IgD-negative memory B cell (primary cell): ENCODE results near the gene ASCL1. TPM values are rescaled to one million over a fixed set of nuclear protein-coding genes. Genes with fewer than 3 reads are reported as not detected.

Experiments used
- H3K27ac Mint-ChIP-seq, 3 donors: one replicate each; pipeline ENCODE4 v1.8.0; 2020 to 2022; ENCODE audit warnings: mild to moderate bottlenecking in 3 of 3, mixed read lengths in 3 of 3, moderate library complexity in 1 of 3
- H3K27me3 Mint-ChIP-seq: one replicate; pipeline ENCODE4 v1.8.0; 2021; ENCODE audit warnings: mixed read lengths
- H3K36me3 Mint-ChIP-seq: one replicate; pipeline ENCODE4 v1.8.0; 2020; ENCODE audit warnings: mild to moderate bottlenecking, mixed read lengths
- H3K4me1 Mint-ChIP-seq, 3 donors: one replicate each; pipeline ENCODE4 v1.8.0; 2020 to 2022; ENCODE audit warnings: mixed read lengths in 3 of 3, mild to moderate bottlenecking in 1 of 3
- H3K4me3 Mint-ChIP-seq, 4 donors: one replicate each; pipeline ENCODE4 v1.8.0; 2020 to 2022; ENCODE audit warnings: mild to moderate bottlenecking in 4 of 4, mixed read lengths in 4 of 4, moderate library complexity in 3 of 4
- H3K9me3 Mint-ChIP-seq, 3 donors: one replicate each; pipeline ENCODE4 v1.8.0; 2020 to 2021; ENCODE audit warnings: mixed read lengths in 3 of 3, mild to moderate bottlenecking in 1 of 3
- polyA plus RNA-seq: library from polyadenylated mRNA; unstranded; fragments of 300-500 nt; fragmentation: Illumina TruSeq; gene quantifications from one replicate; pipeline ENCODE4 v1.2.3, GENCODE V29; 2021

Gene ASCL1
- polyA plus RNA-seq, result not detected

DNA sequence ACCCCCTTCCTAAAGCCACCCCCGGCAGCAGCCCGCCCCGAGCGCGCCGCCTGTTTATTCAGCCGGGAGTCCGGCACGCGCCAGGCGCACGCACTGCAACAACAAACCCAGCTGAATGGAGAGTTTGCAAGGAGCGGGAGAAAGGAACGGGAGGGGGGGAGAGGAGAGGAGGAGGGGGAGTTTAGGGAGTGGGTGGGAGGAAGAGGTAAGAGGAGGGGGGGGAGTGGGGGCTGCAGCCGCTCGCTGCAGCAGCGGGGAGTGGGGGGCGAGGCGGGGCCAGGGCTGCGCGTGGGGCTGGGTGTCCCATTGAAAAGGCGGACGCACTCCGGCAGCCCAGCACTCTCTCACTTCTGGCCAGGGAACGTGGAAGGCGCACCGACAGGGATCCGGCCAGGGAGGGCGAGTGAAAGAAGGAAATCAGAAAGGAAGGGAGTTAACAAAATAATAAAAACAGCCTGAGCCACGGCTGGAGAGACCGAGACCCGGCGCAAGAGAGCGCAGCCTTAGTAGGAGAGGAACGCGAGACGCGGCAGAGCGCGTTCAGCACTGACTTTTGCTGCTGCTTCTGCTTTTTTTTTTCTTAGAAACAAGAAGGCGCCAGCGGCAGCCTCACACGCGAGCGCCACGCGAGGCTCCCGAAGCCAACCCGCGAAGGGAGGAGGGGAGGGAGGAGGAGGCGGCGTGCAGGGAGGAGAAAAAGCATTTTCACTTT is at the start of gene ASCL1:
ASCL1 (plus strand) TSS at position 336 of the 712 bp plus-strand sequence. CDS start 571 bp downstream, outside the sequence.
- peaks cover 15 to 24% (median 18%) of the 10 kb centered on the region in 3 donors for H3K4me1 Mint-ChIP-seq
- peak within 1 kb of the TSS in 2 of 3 donors; percentile 14 to 84 for H3K27ac Mint-ChIP-seq
- peak within 1 kb of the TSS; percentile 82 to 94 (median 92) for H3K4me3 Mint-ChIP-seq
- H3K9me3 Mint-ChIP-seq, result peaks cover 0 to 4% (median 2%) of the 10 kb centered on the region in 3 donors
- peaks cover 1% of the 10 kb centered on the region for H3K36me3 Mint-ChIP-seq
- peaks cover 68% of the 10 kb centered on the region for H3K27me3 Mint-ChIP-seq

DNA sequence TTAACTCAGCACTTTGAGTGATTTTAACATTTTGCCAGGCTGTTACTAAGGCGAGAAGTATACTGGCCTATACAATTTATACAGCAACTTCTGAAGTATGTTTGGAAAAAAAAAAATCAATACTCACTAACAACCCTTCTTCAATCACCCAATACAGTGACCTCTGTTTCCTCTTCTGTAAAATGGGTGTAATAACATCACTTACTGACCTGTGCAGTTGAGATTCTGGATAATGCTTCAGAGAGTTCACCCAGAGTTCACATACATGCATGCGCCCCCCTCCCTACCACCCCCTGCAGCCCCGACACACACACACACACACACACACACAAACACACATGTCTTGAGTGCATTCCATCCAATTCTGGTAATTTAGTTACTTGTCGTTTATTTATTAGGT is 49.6 kb upstream of the ASCL1 start:
- H3K27ac Mint-ChIP-seq, result no peak overlapping the region
- H3K4me1 Mint-ChIP-seq, result peaks cover 0 to 10% (median 3%) of the 10 kb centered on the region in 3 donors
- H3K36me3 Mint-ChIP-seq, result no peaks in the 10 kb centered on the region
- peaks cover 2% of the 10 kb centered on the region for H3K27me3 Mint-ChIP-seq
- no peaks in the 10 kb centered on the region for H3K9me3 Mint-ChIP-seq
- H3K4me3 Mint-ChIP-seq, result no peak overlapping the region

DNA sequence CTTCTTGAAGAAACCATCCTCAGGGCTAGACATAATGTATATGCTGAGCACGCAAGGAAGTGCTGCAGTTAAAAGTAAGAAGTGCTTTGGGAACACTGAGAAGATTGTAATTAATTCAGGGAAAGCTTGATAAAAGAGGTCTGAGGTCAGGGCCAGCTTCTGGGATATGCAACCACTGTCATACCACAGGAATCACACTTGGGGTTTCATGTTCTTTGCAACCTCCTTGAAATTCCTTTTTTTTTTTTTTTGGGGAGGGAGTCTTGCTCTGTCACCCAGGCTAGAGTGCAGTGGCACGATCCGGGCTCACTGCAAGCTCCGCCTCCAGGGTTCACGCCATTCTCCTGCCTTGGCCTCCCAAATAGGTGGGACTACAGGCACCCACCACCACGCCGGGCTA is 47.3 kb upstream of the ASCL1 start:
- no peaks in the 10 kb centered on the region for H3K36me3 Mint-ChIP-seq
- H3K27me3 Mint-ChIP-seq, result peaks cover 3% of the 10 kb centered on the region
- no peak overlapping the region for H3K27ac Mint-ChIP-seq
- no peaks in the 10 kb centered on the region for H3K9me3 Mint-ChIP-seq
- peaks cover 0 to 2% (median 0%) of the 10 kb centered on the region in 3 donors for H3K4me1 Mint-ChIP-seq
- no peak overlapping the region for H3K4me3 Mint-ChIP-seq

DNA sequence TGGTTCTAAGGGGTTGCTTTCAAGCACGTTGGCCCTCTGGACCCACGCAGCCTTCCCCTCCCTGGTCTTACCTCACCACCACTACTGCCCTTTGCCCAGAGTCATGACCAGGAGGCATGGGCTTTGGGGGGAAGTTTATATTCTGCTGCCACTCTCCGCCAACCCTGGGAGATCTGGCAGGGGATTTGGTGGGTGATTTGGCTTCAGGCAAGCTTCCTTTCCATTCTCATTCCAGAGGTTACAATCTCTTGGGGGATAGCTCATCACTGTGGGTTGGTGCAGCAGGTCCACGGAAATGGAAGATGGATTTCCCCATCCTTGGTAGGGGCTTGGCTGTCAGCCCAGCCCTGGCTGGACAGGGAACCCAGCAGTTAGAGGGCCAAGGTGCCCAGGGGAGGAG is 46.7 kb upstream of the ASCL1 start:
- H3K4me3 Mint-ChIP-seq, result no peak overlapping the region
- H3K27me3 Mint-ChIP-seq, result peaks cover 3% of the 10 kb centered on the region
- no peak overlapping the region for H3K27ac Mint-ChIP-seq
- H3K9me3 Mint-ChIP-seq, result no peaks in the 10 kb centered on the region
- H3K4me1 Mint-ChIP-seq, result peaks cover 0 to 2% (median 0%) of the 10 kb centered on the region in 3 donors
- H3K36me3 Mint-ChIP-seq, result no peaks in the 10 kb centered on the region

DNA sequence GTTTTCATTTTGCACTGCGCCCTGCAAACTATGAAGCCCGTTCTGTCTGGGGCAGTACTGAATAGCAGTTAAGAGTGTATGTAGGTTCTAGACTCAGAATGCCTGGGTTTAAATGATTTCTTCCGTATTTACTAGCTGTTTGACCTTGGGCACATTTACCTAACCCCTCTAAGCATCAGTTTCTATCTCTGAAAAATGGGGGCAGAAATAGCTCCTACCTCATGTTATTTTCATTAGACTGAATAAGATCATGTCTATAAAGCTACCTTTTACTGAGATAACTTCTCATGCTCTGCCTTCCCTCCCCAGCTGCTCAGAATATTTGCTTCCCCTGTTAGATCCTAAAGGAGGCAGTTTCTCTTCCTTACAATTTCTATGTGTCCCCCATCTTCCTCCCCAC is 46.2 kb upstream of the ASCL1 start:
- H3K27ac Mint-ChIP-seq, result no peak overlapping the region
- H3K36me3 Mint-ChIP-seq, result no peaks in the 10 kb centered on the region
- peaks cover 3% of the 10 kb centered on the region for H3K27me3 Mint-ChIP-seq
- no peak overlapping the region for H3K4me3 Mint-ChIP-seq
- H3K4me1 Mint-ChIP-seq, result peaks cover 0 to 2% (median 0%) of the 10 kb centered on the region in 3 donors
- H3K9me3 Mint-ChIP-seq, result no peaks in the 10 kb centered on the region

DNA sequence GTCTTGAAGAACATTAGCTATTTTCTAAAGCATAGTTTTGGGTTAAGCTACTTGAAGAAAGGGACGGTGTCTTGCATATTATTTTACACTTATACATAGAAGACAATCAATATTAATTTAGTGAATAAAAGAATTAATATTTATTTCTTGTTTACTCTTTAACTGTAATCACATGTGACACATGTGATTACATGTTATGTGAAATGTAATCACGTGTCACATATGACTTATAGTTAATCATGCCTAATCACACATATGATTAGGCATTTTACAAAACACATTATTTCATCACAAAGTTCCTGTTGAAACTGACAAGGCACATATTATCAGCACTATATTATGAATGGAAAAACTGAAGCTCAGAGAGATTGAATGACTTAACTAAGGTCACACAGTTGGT is 45.2 kb upstream of the ASCL1 start:
- no peaks in the 10 kb centered on the region for H3K9me3 Mint-ChIP-seq
- H3K4me1 Mint-ChIP-seq, result peaks cover 0 to 3% (median 2%) of the 10 kb centered on the region in 3 donors
- no peak overlapping the region for H3K27ac Mint-ChIP-seq
- peaks cover 6% of the 10 kb centered on the region for H3K27me3 Mint-ChIP-seq
- no peaks in the 10 kb centered on the region for H3K36me3 Mint-ChIP-seq
- no peak overlapping the region for H3K4me3 Mint-ChIP-seq

DNA sequence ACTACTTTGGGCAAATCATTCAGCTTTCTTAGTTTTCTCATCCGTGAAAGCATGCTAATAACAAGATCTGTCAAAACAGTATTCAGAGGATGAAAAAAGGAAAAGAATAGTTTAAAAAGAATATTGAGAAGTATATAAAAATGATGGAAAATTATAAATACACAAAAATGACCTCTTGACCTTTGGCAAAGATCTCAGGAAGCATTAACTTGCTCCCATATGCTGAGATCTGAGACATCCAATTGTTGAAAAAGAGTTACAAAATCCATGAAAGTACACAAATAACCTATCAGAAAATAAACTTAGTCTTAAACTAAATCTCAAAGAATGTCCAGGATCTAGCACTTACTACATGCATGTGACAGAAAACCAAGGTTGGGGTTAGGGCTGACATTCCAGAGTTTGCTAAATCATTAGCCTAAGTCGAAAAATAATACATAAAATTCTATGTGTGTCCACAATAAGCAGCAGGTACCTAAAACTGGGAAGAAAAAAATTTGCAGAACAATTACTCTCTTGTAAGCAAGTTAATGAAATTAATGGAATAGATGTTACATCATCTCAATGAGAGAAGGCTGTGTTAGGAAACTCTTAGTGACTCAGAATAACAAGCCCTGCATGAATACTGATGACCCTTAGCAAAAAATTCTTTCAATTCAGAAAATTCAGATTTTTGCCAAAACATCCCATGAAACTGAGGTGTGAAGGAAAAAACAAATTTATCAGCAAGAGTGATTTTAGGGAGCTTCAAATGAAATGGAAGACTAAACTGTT is 43.8 kb upstream of the ASCL1 start:
- no peaks in the 10 kb centered on the region for H3K36me3 Mint-ChIP-seq
- H3K4me3 Mint-ChIP-seq, result no peak overlapping the region
- H3K9me3 Mint-ChIP-seq, result no peaks in the 10 kb centered on the region
- peaks cover 3 to 8% (median 4%) of the 10 kb centered on the region in 3 donors for H3K4me1 Mint-ChIP-seq
- H3K27me3 Mint-ChIP-seq, result peaks cover 8% of the 10 kb centered on the region
- H3K27ac Mint-ChIP-seq, result no peak overlapping the region

DNA sequence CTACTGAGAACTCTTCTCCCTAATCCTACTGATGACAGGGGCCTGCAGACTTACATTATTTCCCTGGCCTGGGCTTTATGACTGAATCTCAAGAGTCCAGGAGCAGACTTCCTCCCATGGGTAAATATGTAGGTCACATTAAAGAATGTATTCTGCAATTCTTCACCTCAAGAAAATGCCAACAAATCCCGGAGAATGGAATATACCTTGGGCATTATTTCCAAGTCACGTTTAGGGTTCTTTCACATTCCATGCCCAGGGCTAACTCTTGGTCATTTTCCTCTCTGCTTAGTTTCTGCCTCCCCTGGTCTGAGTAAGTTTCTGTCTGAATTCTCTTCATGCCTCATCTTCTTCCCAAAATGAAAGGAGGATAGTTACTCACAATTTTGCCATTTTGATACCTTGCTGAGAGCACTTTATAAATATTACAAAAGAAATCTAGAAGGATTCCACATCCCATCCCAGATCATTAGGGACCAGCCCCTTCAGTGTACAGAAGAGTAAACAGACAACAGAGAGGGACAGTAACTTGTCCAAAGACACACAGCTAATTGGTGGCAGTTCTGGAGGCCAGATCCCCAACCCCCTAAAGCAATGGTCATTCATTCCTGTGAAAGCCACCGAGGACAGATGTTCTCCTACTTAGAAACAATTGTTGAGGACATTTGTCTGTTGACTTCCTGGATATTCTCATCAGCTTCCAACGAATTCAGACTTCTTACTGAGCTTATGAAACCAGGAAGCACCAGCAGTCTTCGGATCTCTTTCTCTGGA is 41.0 kb upstream of the ASCL1 start:
- Mint-ChIP-seq H3K4me3 (peak overlapping the region; percentile 34 to 93 (median 86)), H3K27ac (no peak overlapping the region)

DNA sequence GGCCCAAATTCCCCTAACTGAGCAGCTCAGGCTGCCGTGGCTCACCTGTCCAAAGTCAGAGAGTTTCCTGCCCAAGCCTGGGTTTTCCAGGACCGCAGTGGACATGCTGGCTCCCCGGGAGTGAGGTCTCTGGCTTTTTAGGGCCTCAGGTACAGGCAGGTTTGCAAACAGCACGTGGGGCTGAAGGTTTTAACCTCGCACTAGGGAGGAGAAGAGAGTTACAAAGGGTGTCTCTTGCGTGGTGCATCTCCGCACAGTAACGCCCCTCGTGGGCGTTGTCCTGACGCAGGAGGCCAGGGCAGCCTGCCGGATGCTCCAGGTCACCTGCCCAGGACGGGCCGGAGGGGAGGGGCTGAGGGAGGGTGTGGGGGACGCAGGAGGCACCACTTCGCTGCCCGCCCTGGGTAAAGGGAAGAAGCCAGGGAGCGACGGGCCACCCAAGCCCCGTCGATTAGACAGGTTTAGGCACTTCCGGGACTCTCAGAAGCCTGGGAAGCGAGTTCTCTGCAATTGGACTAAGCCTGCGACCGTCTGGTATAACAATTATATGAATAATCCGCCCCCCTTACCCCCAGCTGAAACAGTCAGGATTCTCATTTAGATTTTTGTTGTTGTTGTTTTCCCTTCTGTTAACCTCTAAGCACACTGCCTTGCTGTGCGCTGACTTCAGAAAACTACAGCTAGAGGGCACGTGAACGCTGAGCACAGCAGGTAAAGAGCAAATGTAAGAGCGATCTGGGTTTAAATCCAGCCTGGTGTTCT is 40.3 kb upstream of the ASCL1 start, which contains the start of gene PAH:
PAH (minus strand) TSS at position 219 of the 762 bp plus-strand sequence; CDS start at position 105, 114 bp downstream.
- peak within 1 kb of the TSS; percentile 34 to 93 (median 86) for H3K4me3 Mint-ChIP-seq
- peaks cover 6% of the 10 kb centered on the region for H3K27me3 Mint-ChIP-seq
- H3K4me1 Mint-ChIP-seq, result peaks cover 3 to 12% (median 4%) of the 10 kb centered on the region in 3 donors
- peak within 1 kb of the TSS in 2 of 3 donors; percentile 50 to 90 for H3K27ac Mint-ChIP-seq
- peaks cover 0 to 3% (median 0%) of the 10 kb centered on the region in 3 donors for H3K9me3 Mint-ChIP-seq
- no peaks in the 10 kb centered on the region for H3K36me3 Mint-ChIP-seq

More for the DNA sequence above, 41.0 kb upstream of the ASCL1 start:
- H3K27me3 Mint-ChIP-seq, result peaks cover 7% of the 10 kb centered on the region
- H3K36me3 Mint-ChIP-seq, result no peaks in the 10 kb centered on the region
- peaks cover 3 to 12% (median 4%) of the 10 kb centered on the region in 3 donors for H3K4me1 Mint-ChIP-seq
- H3K9me3 Mint-ChIP-seq, result peaks cover 0 to 3% (median 0%) of the 10 kb centered on the region in 3 donors

DNA sequence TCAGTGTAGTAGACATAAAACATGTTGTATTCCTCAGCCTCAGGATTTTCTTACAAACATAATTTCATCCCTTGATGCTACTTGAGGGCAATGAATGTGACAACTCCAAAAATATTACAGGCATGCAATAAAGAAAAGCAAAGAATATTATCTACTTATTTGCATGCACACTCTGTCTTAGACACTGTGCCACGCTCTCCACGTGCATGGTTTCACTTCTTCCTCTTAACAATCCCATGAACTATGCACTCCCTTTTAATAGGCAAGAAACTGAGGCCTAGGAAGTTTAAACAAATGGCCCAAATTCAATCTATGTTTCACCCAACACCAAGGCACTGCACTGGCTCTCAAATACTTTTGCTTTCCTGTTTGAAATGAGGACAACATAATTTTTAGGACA is 38.6 kb upstream of the ASCL1 start:
- H3K36me3 Mint-ChIP-seq, result no peaks in the 10 kb centered on the region
- peak overlapping the region in 1 of 3 donors; percentile 1 for H3K27ac Mint-ChIP-seq
- H3K4me1 Mint-ChIP-seq, result peaks cover 3 to 12% (median 4%) of the 10 kb centered on the region in 3 donors
- H3K9me3 Mint-ChIP-seq, result peaks cover 0 to 3% (median 0%) of the 10 kb centered on the region in 3 donors
- no peak overlapping the region for H3K4me3 Mint-ChIP-seq
- H3K27me3 Mint-ChIP-seq, result peaks cover 8% of the 10 kb centered on the region

DNA sequence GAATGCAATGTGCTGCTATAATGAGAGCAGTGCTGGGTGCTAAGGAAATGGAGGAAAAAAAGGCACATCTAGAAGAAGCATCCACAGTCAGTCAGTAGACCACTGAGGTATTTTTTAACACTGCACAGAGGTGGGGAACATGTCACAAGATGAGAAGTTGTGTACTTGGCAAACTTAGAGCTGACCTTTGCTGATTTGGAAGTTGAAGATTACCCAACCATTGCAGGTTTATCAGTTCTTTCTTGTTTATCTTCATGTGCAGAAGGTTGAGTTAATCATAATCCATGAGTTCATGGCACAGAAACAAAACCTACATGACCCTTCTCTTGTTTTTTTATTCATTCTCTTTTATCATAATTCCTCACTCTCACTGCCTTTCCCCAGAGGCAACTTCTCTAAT is 37.2 kb upstream of the ASCL1 start:
- peaks cover 0 to 3% (median 0%) of the 10 kb centered on the region in 3 donors for H3K9me3 Mint-ChIP-seq
- peaks cover 15% of the 10 kb centered on the region for H3K27me3 Mint-ChIP-seq

DNA sequence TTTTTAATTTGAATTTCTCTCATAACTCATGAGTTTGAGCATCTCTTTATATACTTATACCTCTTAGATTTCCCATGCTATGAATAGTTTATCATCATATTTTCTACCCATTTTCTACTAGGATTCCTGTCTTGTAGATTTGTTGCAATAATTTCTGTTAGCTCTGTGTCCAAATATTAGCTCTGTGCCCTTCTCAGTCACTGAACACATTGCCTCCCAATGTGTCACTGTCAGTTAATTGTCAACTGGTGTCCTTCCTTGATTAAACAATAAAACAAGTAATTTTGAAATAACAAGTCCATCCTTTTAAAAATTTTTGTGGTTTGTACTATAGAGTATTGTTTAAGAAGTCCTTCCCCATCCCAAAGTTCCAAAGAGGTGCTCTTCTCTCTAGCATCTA is 36.2 kb upstream of the ASCL1 start:
- Mint-ChIP-seq H3K9me3 (peaks cover 0 to 3% (median 0%) of the 10 kb centered on the region in 3 donors), H3K4me1 (peaks cover 3 to 12% (median 4%) of the 10 kb centered on the region in 3 donors), H3K27me3 (peaks cover 19% of the 10 kb centered on the region), H3K27ac (no peak overlapping the region), H3K4me3 (no peak overlapping the region), H3K36me3 (no peaks in the 10 kb centered on the region)

More for the DNA sequence above, 37.2 kb upstream of the ASCL1 start:
- no peak overlapping the region for H3K27ac Mint-ChIP-seq
- H3K36me3 Mint-ChIP-seq, result no peaks in the 10 kb centered on the region
- H3K4me1 Mint-ChIP-seq, result peaks cover 3 to 12% (median 4%) of the 10 kb centered on the region in 3 donors
- H3K4me3 Mint-ChIP-seq, result no peak overlapping the region

DNA sequence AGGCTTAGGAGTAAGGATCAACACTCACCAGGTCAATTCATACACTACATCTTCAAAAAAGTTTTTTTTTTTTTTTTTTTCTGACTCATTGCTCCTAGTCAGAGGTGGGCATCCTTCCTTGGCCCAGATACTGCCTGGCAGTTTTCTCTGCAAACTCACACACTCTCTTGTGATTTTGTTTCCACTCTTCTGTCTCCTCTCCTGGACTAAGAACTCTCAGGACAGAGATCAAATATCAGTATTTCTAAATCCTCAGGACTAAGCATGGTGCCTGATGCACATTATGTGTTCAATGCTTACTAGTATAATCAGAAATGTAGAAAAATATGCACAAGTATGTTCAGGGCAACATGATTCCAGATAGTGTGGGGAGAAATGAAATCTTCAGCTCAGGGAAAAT is 30.3 kb upstream of the ASCL1 start:
- Mint-ChIP-seq H3K9me3 (no peaks in the 10 kb centered on the region), H3K27me3 (peaks cover 27% of the 10 kb centered on the region), H3K36me3 (no peaks in the 10 kb centered on the region), H3K4me1 (no peaks in the 10 kb centered on the region), H3K27ac (no peak overlapping the region), H3K4me3 (no peak overlapping the region)

DNA sequence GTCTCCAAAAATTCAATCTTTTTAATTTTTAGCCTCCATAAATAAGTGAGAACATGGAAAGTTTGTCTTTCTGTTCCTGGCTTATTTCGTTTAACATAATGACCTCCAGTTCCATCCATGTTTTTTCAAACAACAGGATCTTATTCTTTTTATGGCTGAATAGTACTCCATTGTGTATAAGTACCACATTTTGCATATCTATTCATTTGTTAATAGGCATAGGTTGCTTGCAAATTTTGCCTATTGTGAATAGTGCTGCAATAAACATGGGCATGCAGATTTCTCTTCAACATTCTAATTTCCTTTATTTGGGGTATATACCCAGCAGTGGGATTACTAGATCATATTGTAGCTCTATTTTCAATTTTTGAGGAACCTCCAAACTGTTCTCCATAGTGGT is 24.3 kb upstream of the ASCL1 start:
- peaks cover 0 to 2% (median 0%) of the 10 kb centered on the region in 3 donors for H3K9me3 Mint-ChIP-seq
- H3K4me1 Mint-ChIP-seq, result no peaks in the 10 kb centered on the region
- peaks cover 2% of the 10 kb centered on the region for H3K36me3 Mint-ChIP-seq
- H3K4me3 Mint-ChIP-seq, result no peak overlapping the region
- no peak overlapping the region for H3K27ac Mint-ChIP-seq
- H3K27me3 Mint-ChIP-seq, result peaks cover 24% of the 10 kb centered on the region
